GM21737 (cell line): ENCODE results near the gene HSPBP1.

ENCODE experiments used
- ATAC-seq: cut with Tn5 transposase; IDR thresholded peaks from one replicate; pipeline ENCODE4 v1.9.1; 2021; ENCODE audit warnings: mild to moderate bottlenecking, moderate library complexity; ENCODE audit not compliant: unreplicated experiment

Gene HSPBP1

GRCh38 chr19:55276720-55277430 is 3.0 kb downstream of the HSPBP1 start:
- ATAC-seq, result no peak

DNA sequence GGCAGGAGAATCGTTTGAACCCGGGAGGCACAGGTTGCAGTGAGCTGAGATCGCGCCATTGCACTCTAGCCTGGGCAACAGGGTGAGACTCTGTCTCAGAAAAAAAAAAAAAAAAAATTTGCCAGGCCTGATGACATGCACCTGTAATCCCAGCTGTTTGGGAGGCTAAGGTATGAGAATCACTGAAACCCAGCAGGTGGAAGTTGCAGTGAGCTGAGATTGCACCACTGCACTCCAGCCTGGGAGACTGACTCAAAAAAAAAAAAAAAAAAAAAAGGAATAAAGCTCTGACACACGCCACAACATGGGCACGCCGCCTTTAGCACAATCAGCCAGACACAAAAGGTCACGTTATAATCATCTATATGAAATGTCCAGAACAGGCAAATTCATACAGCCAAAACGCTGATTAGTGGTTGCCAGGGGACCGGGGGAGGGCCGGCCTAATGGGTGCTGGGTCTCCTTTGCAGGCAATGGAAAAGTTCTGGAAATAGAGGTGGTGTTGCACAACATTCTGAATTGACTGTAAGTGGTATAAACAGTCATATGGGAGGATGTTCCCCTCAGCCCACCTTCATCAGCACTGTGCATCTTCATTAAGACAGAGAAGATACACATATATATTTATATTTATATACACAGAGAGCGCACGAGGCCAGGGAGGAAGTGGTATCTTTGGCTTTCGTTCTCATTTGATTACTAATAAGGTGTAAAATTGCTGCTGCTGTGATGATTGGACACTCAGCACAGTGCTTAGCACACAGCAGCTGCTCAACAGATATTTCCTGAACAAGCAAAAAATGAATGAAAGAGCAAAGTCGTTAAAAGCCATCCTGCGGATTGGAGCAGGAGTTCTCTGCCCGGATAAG is 3.8 kb downstream of the HSPBP1 start:
- ATAC-seq, result no peak

GRCh38 chr19:55273978-55274707 is 5.8 kb downstream of the HSPBP1 start:
- no peak for ATAC-seq

DNA sequence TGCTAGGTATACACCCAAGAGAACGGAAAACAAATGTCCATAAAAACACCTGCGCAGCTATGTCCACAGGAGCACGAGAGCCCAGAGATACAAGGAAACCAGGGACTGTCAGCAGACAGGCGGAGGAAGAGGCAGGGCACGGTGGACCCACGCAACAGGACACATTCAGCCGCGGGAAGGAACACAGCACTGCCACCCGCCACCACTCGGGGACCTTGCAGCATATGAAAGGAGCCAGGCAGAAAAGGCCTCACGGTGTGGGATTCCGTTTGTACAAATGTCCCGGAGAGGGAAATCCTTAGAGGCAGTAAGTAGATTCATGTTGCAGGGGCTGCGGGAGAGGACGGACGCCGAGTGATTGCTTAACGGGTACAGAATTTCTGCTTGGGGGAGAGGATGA is 7.8 kb downstream of the HSPBP1 start:
- ATAC-seq, result no peak

- no peak for ATAC-seq
These were observed 9.6 kb downstream of the HSPBP1 start for GRCh38 chr19:55270172-55270942.

DNA sequence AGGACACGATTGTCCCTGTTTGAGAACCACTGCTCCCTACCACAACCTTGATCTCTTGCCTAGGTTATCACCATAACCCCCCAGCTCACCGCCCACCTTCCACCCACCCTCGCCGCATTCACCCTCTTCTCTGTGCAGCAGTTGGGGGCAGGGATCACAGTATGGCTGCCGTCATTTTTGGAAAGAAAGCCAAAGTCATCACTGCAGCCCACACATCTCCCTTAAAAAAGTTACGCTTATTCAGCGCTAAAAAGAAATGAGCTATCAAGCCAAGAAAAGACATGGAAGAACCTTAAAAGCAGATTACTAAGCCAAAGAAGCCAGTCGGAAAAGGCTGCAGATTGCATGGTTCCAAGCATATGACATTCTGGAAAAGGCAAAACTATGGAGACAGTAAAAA is 10.6 kb downstream of the HSPBP1 start:
- ATAC-seq, result no peak

- no peak for ATAC-seq
These were observed 13.1 kb downstream of the HSPBP1 start for GRCh38 chr19:55266840-55267239.

- no peak for ATAC-seq
These were observed 13.5 kb downstream of the HSPBP1 start for GRCh38 chr19:55266404-55266803.

DNA sequence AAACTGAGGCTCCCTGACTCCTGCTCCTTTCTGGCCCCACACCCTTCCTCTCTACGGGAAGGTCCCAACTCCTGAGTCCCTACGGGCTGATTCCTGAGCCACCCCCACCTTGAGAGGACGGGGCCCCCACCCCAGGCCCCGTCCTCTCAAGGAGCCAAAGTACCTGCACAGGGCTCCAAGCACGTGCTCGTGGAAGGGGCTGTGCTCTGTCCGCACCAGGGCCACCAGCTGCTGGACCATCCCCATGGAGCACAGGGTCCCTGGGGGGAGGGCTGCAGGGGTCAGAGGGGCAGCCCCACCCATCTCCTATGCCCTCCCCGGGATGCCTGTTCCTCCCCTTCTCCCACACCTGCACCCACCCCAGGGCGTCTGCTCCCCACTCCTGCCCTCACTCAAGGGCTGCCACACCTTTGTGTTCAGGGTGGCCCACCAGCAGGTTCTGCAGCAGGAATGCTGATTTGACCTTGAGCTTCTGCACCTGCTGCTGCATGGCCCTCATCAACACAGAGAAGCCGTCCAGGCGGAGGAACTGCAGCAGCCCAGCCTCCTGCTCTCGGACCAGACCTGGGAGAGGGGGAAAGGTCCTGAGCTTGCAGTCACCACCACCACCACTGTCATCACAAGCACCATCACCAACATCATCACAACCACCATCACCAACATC is 14.1 kb downstream of the HSPBP1 start:
- no peak for ATAC-seq

DNA sequence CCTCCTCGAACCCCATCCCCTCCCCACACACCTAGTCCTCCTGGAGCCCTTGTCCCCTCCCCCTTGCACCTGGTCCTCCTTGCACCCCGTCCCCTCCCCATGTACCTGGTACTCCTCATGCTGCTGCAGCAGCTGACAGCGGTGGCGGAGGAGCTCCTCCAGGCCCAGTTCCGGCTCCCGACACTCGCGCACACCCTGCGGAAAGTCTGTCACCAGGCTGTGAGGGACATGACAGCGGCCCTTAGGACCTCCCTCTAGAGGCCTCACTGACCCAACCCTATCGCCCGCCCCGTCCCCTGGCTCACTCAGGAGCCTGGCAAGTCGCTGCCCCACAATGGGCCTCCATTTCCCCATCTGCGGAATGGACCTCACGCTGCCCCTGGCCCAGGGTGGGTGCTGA is 14.7 kb downstream of the HSPBP1 start:
- ATAC-seq, result no peak

DNA sequence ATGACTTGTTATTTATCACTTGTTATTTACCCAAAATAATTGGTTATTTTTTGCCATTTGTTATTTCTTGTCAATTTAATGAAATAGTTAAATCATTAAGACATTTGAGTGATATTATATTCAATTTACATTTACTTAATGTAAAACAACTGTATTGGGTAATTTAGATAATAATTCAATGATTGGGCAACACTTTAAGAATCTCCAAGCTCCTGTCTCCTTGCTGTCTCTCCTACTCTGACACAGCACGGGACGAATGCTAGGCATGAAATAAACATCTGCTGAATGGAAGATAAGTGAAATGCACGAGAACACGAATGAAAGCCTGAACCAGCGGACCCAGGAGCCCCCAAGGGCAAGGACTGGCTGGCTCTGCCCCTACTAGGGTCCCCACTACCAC is 15.4 kb downstream of the HSPBP1 start:
- no peak for ATAC-seq

DNA sequence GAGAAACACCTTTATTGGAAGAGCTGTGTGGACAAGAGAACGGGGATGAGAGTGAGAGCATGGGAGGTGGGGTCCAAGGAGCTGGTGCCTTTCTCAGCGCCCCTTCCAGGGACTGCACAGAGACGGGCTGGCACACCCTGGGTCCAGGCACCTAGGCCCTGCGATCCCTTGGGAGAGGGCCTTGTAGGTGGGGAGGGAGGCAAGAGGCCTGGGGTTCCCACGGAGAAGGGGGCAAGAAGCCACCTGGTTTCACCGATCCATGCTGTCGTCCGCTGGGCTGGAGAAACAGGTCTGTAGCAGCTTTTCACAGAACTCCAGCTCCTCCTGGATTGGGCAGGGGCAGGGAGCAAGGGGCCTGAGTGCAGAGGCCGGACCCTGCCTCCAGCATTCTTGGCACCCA is 17.6 kb downstream of the HSPBP1 start:
- ATAC-seq, result no peak

- ATAC-seq, result no peak
These were observed 18.2 kb downstream of the HSPBP1 start for GRCh38 chr19:55261671-55262126.

GRCh38 chr19:55259540-55260210 is 20.2 kb downstream of the HSPBP1 start:
- ATAC-seq, result no peak

DNA sequence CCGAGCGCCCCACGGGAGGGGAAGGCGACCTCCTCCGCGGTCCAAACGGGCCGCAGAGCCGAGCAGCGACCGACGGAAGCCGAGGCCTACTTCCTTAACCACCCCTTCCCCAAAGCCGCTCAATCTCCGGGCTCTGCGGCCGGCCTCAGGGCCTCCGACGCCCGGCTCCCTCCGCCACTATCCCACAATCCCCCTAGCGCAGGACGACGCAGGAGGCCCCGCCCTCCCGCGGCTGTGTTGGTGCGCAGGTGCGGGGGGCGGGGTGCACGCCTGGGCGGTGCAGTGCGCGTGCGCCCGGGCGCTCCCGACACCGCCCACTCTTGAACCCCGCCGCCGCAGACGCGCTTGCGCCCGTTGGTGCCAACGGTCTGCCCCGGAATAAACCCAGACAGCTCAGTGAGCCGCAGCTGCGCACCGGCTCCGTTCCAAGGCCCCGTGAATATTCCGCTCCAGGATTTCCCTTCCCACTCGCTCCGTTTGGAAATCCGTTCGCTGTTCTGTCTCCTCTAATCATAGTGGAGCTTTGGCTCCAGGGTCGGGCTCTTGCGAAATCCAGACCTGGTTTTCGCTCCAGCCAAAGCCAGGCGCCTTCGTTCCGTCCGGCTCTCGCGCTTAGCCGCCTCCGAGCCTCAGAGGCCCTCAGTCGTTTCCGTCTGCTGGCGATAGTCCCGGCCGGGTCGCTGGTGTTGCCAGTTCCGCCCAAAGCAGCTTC is 20.9 kb downstream of the HSPBP1 start, which contains the start of gene PPP6R1:
Gene PPP6R1 (minus strand): TSS at position 190 of the 712 bp plus-strand sequence. CDS start 11,914 bp downstream, outside the sequence.
- peak; percentile 58 for ATAC-seq

DNA sequence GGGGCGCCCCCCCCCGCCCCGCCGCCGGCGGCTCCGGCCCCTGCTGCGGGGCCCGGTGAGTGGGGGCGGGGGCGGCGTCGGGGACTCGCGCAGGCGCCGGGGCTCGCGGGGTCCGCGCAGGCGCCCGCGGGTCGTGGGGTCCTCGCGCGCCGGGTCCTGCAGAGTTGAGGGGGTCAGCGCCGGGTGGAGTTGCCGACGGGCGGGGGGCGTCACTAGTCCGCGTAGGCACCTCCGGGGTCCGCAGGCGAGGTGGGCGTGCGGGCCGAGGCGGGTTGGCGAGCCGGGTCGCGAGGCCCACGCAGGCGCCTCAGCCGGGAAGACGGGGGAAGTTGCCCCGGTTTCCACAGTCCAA is 21.5 kb downstream of the HSPBP1 start:
- ATAC-seq, result peak; percentile 12

- ATAC-seq, result peak; percentile 1
These were observed 22.2 kb downstream of the HSPBP1 start for GRCh38 chr19:55257461-55258420.
